Stimulated activated CD8-positive, alpha-beta memory T cell treated with anti-CD3 and anti-CD28 coated beads, Interleukin-7, amount 100 ng/mL, for 1 hour (primary cell): ENCODE results near the gene ZFP28.

Experiments
- DNase-seq, 2 donors: peaks; one replicate each; pipeline ENCODE4 v3.0.0-alpha.2; 2020; ENCODE audit warnings: low read depth in 2 of 2

Gene ZFP28

DNA sequence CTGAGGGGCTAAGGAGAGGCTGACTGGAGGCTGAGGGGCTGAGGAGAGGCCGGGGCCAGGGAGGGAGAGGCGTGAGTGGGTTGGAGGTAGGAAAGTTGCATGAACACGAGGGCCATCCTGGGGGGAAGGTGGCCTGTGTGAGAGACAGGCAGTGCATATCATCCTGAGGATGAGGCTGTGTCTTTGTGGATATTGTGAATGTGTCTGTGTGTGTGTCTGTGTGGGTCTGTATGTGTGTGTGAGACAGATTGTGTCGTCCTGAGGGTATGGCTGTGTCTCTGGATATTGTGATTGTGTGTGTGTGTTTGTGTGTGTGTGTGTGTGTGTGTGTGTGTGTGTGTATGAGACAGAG, 56.8 kb downstream of the ZFP28 start:
- no peak for DNase-seq

DNA sequence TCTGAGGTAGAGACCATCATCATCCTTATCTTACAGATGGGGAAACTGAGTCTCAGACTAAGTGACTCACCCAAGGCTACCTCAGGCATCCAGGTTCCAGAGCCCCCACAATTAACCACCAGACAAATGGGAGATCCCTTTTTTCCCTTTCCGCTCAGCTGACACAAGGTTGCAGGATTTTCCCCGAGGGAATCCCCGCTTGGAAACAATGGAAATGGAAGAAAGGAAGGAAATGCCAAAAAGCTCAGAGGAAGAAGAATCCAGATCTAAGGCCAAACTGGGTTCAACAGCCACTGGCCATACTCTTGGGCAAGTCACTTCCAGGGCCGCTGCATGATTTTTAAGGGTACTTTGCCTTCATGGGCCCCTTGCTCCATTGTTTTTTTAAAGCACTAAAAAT, 57.9 kb downstream of the ZFP28 start:
- no peak for DNase-seq

DNA sequence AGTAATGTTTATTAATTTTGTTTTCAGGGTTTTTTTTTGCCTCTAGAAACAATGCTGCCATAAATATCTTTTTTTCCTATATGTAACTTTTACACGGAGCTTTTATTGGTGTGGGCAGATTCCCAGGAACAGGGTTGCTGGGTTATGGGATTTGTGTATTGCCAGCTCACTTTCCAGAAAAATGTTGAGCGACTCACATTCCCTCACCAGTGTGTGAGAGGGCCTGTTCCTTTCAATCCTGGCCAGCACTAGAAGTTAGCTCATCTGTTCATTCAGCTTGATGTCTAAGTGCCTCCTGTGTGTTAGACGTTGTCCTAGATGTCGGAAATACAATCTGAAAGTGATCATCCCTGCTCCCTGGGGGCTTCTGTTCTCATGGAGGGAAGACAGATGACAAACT, 58.9 kb downstream of the ZFP28 start:
- DNase-seq: no peak

DNA sequence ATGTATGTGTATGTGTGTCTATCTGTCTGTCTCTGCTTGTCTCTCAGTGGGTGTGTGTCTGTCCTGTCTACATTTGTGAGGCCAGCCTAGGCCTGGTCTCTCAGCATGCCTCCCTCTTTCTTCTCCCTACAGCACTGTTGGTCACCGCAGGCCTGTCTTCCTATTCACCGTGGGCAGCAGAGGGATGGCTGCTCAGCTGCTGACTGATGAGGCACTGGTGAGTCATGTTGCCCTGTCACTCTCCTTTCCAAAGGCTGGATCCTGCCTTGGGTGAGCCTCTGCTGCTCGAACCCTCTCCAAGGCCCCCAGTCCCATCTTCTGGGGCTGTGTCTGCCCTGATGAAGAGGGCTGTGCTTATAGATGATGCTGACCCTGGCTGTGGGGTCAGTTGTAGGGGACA, 62.6 kb downstream of the ZFP28 start:
- DNase-seq: no peak

DNA sequence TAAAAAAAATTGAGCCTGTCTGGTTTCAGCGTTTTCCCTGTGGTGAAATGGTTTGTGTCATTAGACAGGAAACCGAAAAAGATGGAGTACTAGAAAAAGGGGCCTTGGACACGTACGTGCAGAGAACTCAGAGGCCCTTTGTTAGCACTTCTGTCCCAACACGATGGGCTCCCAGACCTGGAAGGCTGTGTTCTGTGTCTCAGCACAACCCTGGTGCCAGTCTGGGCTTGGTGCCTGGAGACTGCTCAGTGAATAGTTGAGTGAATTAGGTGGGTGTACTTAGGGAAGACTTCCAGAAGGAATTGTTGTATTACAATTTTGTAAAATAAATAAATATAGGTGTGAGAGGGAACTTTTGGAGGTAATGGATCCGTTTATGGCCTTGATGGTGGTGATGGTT, 65.1 kb downstream of the ZFP28 start:
- no peak for DNase-seq
